HG02973 (cell line): ENCODE measurements around the gene ZNF724.
A peak's percentile ranks its signal among the peaks of the same experiment; 100 is the strongest.
"Not testable (repeated sequence)": the region's sequence is repeated elsewhere in the genome, so short reads cannot be mapped to it uniquely, and the experiment has no call there.

ENCODE experiments used
- ATAC-seq: cut with Tn5 transposase; IDR thresholded peaks from one replicate; pipeline ENCODE4 v1.9.1; 2021; ENCODE audit warnings: moderate library complexity; ENCODE audit not compliant: unreplicated experiment

The ZNF724 gene

DNA sequence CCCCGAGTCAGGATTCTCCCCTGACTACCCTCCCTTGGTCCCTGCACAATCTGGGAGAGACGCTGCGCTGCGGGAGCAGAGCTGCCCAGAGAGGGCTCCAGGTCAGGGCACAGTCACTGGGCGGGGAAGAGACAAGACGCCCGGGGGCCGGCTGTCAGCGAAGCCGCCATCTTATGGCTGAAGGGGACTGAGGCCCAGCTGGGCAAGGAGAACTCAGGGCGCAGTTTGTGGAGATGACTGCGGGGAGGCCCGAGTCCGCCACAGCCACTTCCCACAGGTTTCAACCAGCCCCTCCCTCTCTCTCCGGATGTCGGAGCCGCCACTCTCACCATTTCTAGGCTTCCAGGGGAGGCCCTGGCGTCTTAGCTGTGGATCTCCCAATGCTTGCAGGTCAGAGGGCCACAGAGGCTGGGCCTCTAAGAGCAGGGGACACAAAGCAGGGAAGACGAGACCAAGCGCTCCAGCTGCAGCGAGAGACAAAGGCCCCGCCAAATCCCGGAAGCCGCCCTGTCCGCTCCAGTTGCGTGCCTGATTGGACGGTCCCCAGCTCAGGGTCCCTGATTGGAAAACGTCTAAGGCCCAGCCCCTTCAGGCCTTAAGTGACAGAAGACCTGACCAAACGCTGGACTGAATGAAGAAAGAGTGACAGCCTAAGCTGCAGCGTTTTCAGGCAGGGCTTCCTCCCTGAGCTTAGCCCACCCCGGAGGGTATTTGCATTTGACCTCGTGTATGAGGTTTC lies at the start of gene ZNF724:
ZNF724 (minus strand) TSS at position 484 of the 739 bp plus-strand sequence; CDS start at position 332, 152 bp downstream.
- peak; percentile 99 for ATAC-seq

DNA sequence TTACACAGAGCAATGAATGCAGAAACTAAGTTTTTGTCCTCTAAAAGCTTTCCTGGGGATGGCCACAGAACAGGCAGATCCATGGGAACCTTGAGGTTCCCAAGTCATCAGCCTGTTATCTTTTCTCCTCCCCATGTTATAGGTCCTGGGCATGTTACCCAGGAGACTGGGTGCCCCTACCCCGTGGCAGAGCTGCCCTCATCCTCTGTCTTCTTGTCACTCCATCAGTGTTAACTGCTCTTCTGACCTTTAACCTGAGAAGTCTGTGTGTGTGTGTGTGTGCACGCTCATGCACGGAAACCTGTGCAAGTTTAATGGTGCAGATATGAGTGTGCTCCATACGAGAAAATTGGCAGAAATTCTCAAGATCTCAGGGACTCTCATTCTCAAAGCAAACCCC lies 43.9 kb upstream of the ZNF724 start:
- ATAC-seq = no peak

- not testable (repeated sequence) for ATAC-seq
These were observed 39.8 kb upstream of the ZNF724 start for GRCh38 chr19:23289966-23290365.

DNA sequence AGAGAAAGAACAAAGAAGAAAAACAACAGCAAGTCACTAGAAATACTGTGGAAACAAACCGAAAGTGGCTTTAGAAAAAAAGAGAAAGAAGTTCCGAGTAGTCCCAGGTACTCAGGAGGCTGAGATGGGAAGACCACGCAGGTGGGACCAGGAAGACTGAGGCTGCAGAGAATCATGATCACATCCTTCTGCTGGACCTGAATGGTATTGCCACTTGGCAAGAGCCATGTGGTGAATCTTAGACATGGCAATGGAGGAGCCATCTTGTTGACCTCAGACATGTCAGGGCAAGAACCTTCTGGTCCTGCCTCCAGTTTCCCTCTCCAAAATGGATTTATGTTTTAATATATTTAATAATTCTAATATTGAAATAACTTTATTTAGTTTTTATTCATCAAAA lies 37.4 kb upstream of the ZNF724 start:
- no peak for ATAC-seq

- no peak for ATAC-seq
These were observed 36.3 kb upstream of the ZNF724 start for GRCh38 chr19:23286477-23286876.

GRCh38 chr19:23285948-23286347 lies 35.8 kb upstream of the ZNF724 start:
- ATAC-seq = no peak

DNA sequence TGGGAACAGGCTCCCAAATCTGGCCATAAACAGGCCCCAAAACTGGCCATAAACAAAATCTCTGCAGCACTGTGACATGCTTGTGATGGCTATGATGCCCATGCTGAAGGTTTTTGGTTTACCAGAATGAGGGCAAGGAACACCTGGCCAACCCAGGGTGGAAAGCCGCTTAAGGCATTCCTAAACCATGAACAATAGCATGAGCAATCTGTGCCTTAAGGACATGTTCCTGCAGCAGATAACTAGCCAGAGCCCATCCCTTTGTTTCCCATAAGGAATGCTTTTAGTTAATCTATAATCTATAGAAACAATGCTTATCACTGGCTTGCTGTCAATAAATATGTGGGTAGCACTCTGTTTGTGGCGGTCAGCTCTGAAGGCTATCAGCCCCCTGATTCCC lies 35.1 kb upstream of the ZNF724 start:
- ATAC-seq = not testable (repeated sequence)

DNA sequence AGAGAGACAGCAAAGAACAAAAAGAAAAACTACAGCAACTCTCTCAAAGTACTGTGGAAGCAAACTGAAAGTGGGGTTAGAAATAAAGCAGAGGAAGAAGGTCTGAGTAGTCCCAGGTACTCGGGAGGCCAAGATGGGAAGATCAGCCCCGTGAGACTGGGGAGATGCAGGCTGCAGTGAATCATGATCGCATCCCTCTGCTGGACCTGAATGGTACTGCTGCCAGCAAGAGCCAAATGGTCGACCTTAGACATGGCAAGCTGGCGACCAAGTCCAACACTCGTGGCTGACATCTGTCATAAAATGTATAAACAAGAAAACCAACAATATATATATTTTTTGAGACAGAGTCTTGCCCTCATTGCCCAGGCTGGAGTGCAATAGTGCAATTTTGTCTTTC lies 33.7 kb upstream of the ZNF724 start:
- ATAC-seq = no peak

DNA sequence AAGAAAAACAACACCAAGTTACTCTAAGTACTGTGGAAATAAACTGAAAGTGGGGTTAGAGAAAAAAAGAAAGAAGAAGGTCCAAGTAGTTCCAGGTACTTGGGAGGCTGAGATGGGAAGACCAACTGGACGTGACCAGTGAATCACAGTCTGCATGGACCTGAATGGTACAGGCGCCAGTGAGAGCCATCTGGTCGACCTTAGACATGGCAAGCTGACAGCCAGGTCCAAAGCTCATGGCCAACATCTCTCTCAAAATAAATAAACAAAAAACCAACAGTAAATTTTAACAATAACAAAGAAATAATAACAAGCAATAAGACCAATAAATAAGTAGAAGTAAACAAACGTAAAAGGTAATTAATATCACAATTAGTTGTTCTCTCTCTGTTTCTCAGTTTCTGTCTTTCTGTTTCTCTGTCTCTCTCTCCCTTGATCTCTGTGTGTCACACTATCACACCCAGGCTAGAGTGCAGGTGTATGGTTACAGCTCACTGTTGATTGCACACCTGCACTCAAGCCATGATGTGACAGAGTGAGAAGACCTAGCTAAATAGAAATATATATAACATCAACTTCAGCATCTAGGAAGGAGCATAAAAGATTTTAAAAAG lies 31.6 kb upstream of the ZNF724 start:
- no peak for ATAC-seq

DNA sequence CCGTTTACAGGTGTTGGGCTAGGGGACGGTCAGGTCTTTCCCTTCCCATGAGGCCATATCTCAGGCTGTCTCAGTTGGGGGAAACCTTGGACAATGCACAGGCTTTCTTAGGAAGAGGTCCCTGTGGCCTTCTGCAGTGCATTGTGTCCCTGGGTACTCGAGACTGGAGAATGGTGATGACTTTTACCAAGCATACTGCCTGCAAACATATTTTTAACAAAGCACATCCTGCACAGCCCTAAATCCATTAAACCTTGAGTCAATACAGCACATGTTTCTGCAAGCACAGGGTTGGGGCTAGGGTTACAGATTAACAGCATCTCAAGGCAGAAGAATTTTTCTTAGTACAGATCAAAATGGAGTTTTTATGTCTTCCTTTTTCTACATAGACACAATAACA lies 27.9 kb upstream of the ZNF724 start:
- not testable (repeated sequence) for ATAC-seq

DNA sequence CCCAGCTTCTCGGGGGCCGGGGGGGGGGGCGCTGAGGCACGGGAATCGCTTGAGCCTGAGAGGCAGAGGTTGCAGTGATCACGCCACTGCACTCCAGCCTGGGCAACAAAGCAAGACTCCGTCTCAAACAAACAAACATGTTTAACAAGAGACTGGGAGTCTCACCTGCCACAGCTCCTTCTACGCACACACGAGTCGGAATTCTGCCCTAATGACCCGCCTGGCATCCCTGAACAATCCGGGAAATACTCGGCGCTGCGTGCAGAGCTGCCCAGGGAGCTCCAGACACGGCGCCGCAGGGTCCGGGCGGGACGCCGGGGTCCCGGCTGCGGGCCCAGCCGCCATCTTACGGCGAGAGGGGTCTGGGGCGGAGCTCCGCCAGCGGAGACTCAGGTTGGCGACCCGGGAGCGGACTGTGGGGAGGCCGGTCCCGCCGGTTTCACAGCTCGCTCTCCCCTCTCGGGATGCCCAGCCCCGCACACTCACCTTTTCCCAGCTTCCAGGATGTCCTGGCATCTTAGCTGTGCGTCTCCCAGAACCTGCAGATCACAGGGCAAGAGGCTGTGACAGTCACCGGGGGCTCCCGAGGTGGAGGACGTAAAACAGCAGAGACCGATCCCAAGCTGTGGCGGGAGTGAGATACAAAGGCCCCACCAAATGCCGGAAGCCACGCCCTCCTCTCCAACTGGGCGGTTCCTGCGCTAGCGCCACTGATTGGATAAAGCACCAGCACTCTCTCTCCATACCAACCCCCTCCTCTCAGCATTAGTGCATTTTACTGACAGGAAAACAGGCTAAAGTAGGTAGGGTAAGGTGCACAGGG lies 23.6 kb upstream of the ZNF724 start:
- peak; percentile 99 for ATAC-seq

DNA sequence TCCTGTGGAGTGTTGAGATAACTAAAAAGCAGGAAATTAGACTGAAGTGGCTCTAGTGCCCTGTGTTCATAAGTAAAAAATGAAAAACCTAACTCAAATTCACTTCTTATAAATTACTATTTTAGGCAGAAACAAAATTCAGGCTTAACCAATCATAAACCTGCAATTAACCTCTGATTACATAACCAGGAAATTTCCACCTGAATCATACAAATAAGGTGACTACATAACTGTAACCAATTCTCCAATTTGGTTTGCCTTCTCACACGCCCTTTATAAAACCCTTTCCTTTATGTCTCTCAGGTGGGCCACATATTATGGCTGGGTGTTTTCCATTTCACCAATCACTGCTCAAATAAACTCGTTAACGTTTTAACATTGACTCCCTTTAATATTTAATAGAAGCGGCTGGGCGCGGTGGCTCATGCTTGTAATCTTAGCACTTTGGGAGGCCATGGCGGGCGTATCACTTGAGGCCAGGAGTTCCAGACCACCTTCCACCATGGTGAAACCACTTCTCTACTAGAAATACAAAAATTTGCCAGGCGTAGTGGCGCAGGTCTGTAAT lies 22.9 kb upstream of the ZNF724 start:
- no peak for ATAC-seq

- no peak for ATAC-seq
These were observed 13.8 kb upstream of the ZNF724 start for GRCh38 chr19:23263870-23264590.

DNA sequence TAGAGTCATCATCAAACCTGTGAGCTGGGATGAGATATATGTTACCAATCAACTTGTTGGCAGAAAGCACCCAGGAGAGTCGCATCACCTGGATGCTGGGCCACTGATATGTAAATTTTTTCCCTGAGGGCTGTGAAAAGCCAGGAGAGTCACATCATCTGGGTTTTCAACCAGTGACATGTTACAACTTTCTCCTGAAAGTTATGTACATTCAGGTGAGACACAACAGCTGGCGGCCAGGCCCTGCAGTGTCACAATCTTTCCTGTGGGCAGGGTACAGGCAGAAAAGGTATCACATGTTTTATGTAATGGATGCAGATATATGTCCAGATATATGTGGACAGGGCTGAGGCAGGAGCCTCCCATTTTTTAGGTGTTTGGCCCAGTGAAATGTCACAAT lies 13.2 kb upstream of the ZNF724 start:
- no peak for ATAC-seq

DNA sequence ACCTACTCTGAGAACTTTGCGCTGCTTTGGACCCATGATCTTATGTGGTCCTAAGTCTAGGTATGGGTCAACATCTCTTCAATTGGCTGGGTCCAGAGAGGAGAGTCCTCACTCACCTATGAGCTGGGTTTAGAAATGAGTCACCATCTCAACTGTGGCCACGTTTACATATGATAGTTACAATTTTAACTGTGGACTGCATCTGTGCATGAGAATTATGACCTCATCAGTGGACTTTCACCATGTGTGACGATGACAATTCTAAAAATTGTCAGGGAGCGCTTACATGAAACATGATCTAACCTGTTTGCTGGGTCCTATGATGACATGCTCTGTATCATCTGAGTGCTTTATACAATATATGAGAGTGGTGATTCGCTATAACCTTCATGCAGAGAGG lies 12.7 kb upstream of the ZNF724 start:
- no peak for ATAC-seq

DNA sequence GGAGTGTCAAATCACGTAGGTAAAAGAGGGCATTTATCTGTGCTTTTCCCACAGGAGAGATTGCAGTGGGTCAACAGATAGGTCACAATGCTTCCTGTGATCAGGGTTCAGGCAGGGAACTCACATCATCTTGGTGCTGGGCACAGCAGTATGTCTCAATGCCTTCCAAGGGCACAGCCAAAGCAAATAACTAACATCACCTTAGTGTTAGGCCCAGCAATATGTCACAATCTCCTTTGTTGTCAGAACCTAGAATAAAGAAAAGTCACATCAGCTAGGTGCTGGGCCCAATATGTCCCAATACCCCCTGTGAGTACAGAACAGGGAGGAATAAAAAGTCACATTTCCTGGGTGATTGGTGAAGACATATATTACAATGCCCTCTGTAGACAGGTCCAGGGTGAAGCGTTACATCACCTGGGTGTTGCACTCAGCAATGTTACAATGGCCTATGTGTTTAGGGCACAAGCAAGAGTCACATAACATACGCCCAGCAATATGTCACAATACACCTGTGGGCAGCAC lies 11.4 kb upstream of the ZNF724 start:
- ATAC-seq = no peak

DNA sequence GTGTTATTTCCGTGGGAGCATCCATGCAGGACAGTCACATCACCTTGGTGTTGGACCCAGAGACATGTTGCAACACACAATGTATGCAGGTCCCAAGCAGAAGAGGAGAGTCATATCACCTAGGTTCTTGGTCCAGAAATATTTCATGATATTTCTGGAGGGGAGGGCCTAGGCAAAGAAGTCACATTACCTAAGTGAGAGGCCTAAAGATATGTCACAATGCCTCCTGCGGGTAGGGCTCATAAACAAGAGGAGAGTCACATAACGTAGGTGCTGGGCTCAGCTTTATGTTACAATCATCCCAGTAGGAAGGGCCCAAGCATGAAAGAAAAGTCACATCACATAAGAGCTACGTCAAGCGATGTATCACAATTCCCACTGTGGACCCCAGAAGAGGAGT lies 10.8 kb upstream of the ZNF724 start:
- no peak for ATAC-seq

DNA sequence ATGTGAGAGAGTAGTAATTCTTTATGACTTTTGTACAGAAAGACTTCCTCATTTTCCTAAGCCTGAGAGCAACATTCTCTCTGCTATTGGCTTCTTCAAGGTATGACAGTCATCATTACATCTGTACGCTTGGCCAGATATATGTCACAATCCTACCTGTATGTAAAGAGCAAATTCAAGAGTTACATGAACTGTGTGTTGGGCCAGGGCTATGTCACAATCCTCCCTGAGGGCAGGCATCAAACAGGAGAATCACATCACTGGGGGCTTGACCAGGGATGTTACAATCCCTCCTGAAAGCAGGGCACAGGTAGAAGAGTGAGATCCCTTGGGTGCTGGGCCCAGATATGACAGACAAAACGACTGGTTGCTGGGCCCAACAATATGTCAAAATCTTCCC lies 9.8 kb upstream of the ZNF724 start:
- no peak for ATAC-seq

GRCh38 chr19:23255700-23256099 lies 5.5 kb upstream of the ZNF724 start:
- no peak for ATAC-seq

- no peak for ATAC-seq
These were observed 4.1 kb upstream of the ZNF724 start for GRCh38 chr19:23254141-23254910.
